Measurements from ENCODE around the gene CPEB2.
"Not testable (repeated sequence)": the region's sequence is repeated elsewhere in the genome, so short reads cannot be mapped to it uniquely, and the experiment has no call there.

Gene CPEB2

GRCh38 chr4:15063341-15063740, 61.1 kb downstream of the CPEB2 start:
- no peak for DNase-seq

- DNase-seq: no peak
Observed at GRCh38 chr4:15065516-15065915, 63.2 kb downstream of the CPEB2 start.

GRCh38 chr4:15066140-15066539, 63.9 kb downstream of the CPEB2 start:
- no peak for DNase-seq

- DNase-seq: no peak
Observed at GRCh38 chr4:15068298-15068697, 66.0 kb downstream of the CPEB2 start.

- no peak for DNase-seq
Observed at GRCh38 chr4:15075875-15076274, 73.6 kb downstream of the CPEB2 start.

- no peak for DNase-seq
Observed at GRCh38 chr4:15077969-15078368, 75.7 kb downstream of the CPEB2 start.

- DNase-seq: no peak
Observed at GRCh38 chr4:15078682-15079642, 76.7 kb downstream of the CPEB2 start.

GRCh38 chr4:15084780-15085179, 82.5 kb downstream of the CPEB2 start:
- no peak for DNase-seq

GRCh38 chr4:15085762-15086161, 83.5 kb downstream of the CPEB2 start:
- DNase-seq: not testable (repeated sequence)

- DNase-seq: not testable (repeated sequence)
Observed at GRCh38 chr4:15086259-15086658, 84.0 kb downstream of the CPEB2 start.

- DNase-seq: no peak
Observed at GRCh38 chr4:15088394-15089035, 86.2 kb downstream of the CPEB2 start.

- no peak for DNase-seq
Observed at GRCh38 chr4:15089979-15090378, 87.7 kb downstream of the CPEB2 start.

- DNase-seq: no peak
Observed at GRCh38 chr4:15100380-15100779, 98.1 kb downstream of the CPEB2 start.

- DNase-seq: no peak
Observed at GRCh38 chr4:15100994-15101695, 98.9 kb downstream of the CPEB2 start.

- DNase-seq: no peak
Observed at GRCh38 chr4:15104825-15105224, 102.5 kb downstream of the CPEB2 start.

GRCh38 chr4:15106399-15106798, 104.1 kb downstream of the CPEB2 start:
- no peak for DNase-seq

- no peak for DNase-seq
Observed at GRCh38 chr4:15109600-15109999, 107.3 kb downstream of the CPEB2 start.

GRCh38 chr4:15110120-15110571, 107.9 kb downstream of the CPEB2 start:
- no peak for DNase-seq

- no peak for DNase-seq
Observed at GRCh38 chr4:15116509-15117079, 114.3 kb downstream of the CPEB2 start.

GRCh38 chr4:15117270-15117946, 115.1 kb downstream of the CPEB2 start:
- DNase-seq: no peak

GRCh38 chr4:15118292-15118691, 116.0 kb downstream of the CPEB2 start:
- DNase-seq: no peak
